HFF-Myc (cell line): Measurements from ENCODE around the gene NOL12.

Experiments used
- DNase-seq: peaks from one replicate; pipeline ENCODE4 v3.0.0-alpha.2; 2011; ENCODE audit warnings: low read depth; ENCODE audit errors: extremely low read depth
- H3K4me3 ChIP-seq: replicated peaks from 2 replicates; pipeline ENCODE4 v1.5.1; 2011; ENCODE audit warnings: low read depth, mild to moderate bottlenecking, control low read depth, low read length
- TF ChIP-seq, protein P1 (sequence below): IDR thresholded peaks from 2 replicates; pipeline ENCODE4 v1.5.1; 2012; ENCODE audit warnings: mild to moderate bottlenecking, low read depth, low read length, control low read depth; ENCODE audit errors: missing control alignments

The NOL12 gene

DNA sequence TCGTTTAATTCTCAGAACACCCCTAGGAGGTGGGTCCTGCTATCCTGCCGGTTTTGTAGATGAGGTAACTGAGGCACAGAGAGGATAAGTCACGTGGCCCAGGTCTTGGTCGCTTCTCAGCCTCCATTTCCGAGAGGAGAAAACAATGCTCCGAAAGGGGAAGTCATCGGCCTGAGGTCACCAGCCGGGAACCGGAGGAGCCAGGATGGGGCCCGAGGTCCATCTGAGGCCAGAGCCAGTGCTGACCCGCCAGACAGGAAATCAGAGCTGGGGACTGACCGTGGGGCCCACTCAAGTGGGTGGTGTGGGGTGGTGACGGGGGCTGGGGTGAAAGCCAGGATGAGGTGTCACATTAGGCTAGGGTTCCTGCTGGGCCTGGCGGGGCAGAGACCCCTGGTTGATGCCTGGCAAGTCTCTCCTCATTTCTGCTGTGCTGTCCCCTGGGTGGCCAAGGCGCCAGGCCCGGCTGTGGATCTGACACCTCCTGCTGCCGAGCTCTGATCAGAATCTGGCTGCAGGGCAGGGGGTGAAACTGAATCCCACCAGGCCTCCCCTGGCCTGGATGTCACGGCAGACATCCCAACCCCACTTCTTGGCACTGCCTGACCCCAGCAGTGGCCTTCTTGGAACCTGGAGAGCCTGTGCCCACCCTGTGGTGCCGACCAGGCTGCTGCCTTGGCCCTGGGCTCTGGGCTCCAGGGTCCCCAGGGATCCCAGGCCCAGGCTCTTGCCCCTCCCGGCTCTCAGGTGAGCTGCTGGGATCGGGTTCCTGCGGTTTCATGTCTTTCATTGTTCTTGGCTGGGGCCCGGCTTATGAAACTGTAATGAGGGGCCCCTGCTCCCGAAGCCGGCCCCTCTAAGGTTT is 22.7 kb downstream of the NOL12 start:
- H3K4me3 ChIP-seq: no peak overlapping the region
- TF ChIP-seq, protein P1, sequence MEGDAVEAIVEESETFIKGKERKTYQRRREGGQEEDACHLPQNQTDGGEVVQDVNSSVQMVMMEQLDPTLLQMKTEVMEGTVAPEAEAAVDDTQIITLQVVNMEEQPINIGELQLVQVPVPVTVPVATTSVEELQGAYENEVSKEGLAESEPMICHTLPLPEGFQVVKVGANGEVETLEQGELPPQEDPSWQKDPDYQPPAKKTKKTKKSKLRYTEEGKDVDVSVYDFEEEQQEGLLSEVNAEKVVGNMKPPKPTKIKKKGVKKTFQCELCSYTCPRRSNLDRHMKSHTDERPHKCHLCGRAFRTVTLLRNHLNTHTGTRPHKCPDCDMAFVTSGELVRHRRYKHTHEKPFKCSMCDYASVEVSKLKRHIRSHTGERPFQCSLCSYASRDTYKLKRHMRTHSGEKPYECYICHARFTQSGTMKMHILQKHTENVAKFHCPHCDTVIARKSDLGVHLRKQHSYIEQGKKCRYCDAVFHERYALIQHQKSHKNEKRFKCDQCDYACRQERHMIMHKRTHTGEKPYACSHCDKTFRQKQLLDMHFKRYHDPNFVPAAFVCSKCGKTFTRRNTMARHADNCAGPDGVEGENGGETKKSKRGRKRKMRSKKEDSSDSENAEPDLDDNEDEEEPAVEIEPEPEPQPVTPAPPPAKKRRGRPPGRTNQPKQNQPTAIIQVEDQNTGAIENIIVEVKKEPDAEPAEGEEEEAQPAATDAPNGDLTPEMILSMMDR: no peak
- DNase-seq: no peak

DNA sequence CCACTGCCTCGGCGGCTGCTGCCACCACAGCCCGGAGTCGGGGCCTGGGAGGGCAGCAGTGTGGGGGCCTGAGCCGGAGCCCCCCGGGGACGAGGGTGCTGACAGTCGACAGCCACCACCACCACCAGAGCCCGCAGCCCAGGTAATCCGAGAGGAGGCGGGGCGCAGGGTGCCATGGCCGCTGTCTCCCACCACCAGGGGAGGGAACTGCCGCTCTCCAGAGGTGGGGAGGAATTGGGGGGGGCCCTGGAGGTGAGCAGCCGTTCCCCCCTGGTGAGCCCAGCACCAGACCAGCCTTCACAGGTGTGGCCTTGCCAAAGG is 23.3 kb downstream of the NOL12 start:
- no peak for DNase-seq
- H3K4me3 ChIP-seq: no peak overlapping the region
- TF ChIP-seq, protein P1: no peak

DNA sequence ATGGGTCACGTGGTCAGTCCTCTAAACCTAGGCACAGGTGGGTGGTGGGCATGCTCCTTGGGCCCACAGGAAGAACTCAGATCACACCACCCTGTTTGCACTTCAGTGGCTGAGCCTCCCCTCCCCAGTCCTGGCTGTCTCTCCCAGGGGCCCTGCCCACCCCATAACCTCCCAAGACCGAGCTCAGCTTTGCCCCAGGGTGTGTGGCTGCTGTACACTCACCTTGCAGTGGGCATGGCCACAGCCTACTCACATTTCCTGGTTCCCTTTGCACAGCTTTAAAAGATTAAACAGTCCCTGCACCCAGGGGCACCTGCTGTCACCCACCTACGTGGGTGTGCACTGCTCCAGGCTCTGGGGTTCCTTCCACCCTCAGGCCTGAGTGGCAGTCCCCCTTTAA is 24.5 kb downstream of the NOL12 start:
- H3K4me3 ChIP-seq: no peak overlapping the region
- no peak for DNase-seq
- TF ChIP-seq, protein P1: no peak

DNA sequence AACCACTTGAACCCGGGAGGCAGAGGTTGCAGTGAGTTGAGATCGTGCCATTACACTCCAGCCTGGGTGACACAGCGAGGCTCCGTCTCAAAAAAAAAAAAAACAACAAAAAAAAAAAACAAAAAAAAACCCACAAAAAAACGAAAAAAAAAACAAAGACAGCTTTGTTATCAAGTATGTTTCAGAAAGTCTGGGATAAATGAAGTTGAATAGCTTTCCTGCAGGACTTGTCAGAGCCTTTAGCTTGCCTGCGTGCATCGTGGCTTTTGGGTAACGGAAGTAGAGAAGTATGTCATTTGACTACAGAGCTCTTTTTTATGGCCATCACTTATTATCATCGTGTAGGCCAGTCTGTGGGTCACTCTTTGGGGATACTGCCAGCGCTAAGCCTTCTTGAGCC is 25.3 kb downstream of the NOL12 start:
- TF ChIP-seq, protein P1: no peak
- no peak for DNase-seq
- H3K4me3 ChIP-seq: no peak overlapping the region

DNA sequence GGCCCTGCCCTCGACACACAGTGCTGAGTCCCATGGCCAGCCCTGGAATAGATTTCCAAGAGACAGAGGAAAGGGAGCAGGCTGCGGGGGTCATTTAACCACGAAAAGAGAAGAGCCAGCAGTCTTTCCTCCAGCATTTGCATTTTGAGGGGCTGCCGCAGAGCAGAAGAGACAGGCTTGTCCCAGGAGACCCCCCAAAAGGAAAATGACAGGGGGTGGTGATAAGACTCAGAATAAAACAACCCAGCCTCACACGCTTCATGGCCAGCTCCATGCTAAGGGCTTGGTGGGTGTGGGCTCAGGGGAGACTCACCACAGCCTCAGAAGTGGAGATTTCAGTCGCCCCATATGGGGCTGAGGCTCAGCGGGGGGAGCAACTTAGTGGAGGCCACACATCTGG is 27.6 kb downstream of the NOL12 start:
- TF ChIP-seq, protein P1: no peak
- no peak for DNase-seq
- no peak overlapping the region for H3K4me3 ChIP-seq

DNA sequence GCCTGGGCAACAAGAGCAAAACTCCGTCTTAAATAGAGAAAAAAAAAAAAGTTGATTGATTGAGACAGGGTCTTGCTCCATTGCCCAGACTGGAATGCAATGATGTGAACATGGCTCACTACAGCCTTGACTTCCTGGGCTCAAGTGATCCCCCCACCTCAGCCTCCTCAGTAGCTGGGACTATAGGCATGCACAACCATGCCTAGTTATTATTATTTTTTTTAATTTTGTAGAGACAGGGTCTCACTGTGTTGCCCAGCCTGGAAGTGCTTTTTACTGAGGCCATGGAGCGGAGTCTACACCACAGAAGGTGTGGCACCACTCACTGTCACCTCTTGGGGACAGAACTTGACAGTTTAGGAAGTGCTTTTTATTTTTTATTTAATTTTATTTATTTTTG is 28.5 kb downstream of the NOL12 start:
- no peak overlapping the region for H3K4me3 ChIP-seq
- no peak for DNase-seq
- TF ChIP-seq, protein P1: no peak

DNA sequence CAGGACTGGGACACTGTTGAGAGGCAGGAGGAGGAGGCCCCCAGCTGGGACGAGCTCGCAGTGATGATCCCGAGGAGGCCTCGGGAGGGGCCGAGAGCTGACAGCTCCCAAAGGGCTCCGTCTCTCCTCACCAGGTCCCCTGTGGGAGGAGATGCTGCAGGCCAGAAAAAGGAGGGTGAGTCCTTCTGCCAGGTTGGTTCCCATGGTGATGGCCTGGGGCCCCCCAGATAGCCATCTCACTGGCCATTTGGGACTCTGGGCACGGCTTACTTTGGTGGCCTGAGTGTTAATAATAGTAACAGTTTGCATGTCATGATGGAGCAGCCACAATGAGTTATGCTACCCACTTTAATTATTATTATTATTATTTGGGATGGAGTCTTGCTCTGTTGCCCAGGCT is 29.6 kb downstream of the NOL12 start:
- TF ChIP-seq, protein P1: no peak
- no peak for DNase-seq

More for the DNA sequence above, 29.6 kb downstream of the NOL12 start:
- no peak overlapping the region for H3K4me3 ChIP-seq
